ENCODE data around the gene EMX1.

The EMX1 gene

DNA sequence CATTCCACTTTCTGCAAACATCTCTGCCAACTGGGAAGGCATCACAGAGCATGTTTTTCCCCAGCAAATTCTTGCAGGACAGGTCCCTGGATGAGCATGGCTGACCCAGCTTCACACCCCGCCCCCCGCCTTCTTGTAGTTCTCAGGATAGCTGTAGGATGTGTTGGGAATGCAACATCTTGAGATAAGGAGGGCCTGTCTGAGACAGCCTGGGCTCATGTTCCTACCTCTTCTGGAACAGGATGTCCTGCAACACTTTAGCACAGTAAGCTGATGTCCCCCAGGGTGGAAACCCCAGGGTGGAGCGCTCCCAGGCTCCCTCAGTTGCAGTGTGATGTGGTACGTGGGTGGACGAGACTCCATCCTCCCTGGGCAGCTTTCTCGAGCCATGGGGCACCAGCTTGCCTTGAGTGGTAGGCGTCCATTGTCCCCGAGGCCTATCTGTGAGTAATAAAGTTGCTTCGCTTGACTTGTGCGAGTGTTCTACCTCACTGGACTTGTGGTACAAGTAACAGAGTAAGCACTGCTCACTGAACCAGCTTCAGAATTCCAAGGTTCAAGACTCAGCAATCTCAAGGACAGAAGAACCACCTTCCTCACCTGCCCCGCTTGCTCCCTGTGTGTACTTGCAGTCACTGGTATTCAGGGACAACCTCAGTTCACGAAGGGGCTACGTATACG lies 48.6 kb downstream of the EMX1 start:
- no peak overlapping the region for H3K4me3 ChIP-seq (ENCODE audit: low read depth, low read length)
- no peaks in the 10 kb centered on the region for H3K4me1 ChIP-seq (ENCODE audit: control insufficient read depth, insufficient read depth, low read length)
- CTCF ChIA-PET, result interaction anchor here (1.5 kb wide), 1 partner anchor 73 kb away, joined by 6 read pairs; no protein-coding TSS in a partner anchor
- no peaks in the 10 kb centered on the region for H3K9me3 ChIP-seq (ENCODE audit: control insufficient read depth, insufficient read depth, low read depth, low read length)
- no peak overlapping the region for H3K27ac ChIP-seq (ENCODE audit: extremely low read depth, low read depth, low read length)
- POLR2A ChIA-PET, result no interaction called here
- TF ChIP-seq, protein P1, sequence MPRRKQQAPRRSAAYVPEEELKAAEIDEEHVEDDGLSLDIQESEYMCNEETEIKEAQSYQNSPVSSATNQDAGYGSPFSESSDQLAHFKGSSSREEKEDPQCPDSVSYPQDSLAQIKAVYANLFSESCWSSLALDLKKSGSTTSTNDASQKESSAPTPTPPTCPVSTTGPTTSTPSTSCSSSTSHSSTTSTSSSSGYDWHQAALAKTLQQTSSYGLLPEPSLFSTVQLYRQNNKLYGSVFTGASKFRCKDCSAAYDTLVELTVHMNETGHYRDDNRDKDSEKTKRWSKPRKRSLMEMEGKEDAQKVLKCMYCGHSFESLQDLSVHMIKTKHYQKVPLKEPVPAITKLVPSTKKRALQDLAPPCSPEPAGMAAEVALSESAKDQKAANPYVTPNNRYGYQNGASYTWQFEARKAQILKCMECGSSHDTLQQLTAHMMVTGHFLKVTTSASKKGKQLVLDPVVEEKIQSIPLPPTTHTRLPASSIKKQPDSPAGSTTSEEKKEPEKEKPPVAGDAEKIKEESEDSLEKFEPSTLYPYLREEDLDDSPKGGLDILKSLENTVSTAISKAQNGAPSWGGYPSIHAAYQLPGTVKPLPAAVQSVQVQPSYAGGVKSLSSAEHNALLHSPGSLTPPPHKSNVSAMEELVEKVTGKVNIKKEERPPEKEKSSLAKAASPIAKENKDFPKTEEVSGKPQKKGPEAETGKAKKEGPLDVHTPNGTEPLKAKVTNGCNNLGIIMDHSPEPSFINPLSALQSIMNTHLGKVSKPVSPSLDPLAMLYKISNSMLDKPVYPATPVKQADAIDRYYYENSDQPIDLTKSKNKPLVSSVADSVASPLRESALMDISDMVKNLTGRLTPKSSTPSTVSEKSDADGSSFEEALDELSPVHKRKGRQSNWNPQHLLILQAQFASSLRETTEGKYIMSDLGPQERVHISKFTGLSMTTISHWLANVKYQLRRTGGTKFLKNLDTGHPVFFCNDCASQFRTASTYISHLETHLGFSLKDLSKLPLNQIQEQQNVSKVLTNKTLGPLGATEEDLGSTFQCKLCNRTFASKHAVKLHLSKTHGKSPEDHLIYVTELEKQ (tag by site-specific recombination; IDR thresholded peaks at IDR 0.05; ENCODE audit: borderline replicate concordance), result no peak
- TF ChIP-seq ZNF549 (tag by site-specific recombination; IDR thresholded peaks at IDR 0.05) (no peak), ZNF510 (tag by site-specific recombination; IDR thresholded peaks at IDR 0.05; ENCODE audit: insufficient replicate concordance) (no peak), ZNF560 (tag by site-specific recombination; IDR thresholded peaks at IDR 0.05; ENCODE audit: borderline replicate concordance) (no peak), ZNF16 (tag by site-specific recombination; IDR thresholded peaks at IDR 0.05; ENCODE audit: low read depth) (no peak), ZNF837 (tag by site-specific recombination; IDR thresholded peaks at IDR 0.05) (no peak), ZBTB8A (tag by site-specific recombination; IDR thresholded peaks at IDR 0.05) (no peak), TCF7L2 (IDR thresholded peaks at IDR 0.05; ENCODE audit: borderline replicate concordance, low read depth, low read length) (no peak), ZNF404 (tag by site-specific recombination; IDR thresholded peaks at IDR 0.05) (no peak), ZNF585B (tag by site-specific recombination; IDR thresholded peaks at IDR 0.05) (no peak), ZFP37 (tag by site-specific recombination; IDR thresholded peaks at IDR 0.05) (no peak), ZNF548 (tag by site-specific recombination; IDR thresholded peaks at IDR 0.05) (no peak)
- TF ChIP-seq, protein P2, sequence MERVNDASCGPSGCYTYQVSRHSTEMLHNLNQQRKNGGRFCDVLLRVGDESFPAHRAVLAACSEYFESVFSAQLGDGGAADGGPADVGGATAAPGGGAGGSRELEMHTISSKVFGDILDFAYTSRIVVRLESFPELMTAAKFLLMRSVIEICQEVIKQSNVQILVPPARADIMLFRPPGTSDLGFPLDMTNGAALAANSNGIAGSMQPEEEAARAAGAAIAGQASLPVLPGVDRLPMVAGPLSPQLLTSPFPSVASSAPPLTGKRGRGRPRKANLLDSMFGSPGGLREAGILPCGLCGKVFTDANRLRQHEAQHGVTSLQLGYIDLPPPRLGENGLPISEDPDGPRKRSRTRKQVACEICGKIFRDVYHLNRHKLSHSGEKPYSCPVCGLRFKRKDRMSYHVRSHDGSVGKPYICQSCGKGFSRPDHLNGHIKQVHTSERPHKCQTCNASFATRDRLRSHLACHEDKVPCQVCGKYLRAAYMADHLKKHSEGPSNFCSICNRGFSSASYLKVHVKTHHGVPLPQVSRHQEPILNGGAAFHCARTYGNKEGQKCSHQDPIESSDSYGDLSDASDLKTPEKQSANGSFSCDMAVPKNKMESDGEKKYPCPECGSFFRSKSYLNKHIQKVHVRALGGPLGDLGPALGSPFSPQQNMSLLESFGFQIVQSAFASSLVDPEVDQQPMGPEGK (tag by site-specific recombination; IDR thresholded peaks at IDR 0.05), result no peak
- TF ChIP-seq, protein P3, sequence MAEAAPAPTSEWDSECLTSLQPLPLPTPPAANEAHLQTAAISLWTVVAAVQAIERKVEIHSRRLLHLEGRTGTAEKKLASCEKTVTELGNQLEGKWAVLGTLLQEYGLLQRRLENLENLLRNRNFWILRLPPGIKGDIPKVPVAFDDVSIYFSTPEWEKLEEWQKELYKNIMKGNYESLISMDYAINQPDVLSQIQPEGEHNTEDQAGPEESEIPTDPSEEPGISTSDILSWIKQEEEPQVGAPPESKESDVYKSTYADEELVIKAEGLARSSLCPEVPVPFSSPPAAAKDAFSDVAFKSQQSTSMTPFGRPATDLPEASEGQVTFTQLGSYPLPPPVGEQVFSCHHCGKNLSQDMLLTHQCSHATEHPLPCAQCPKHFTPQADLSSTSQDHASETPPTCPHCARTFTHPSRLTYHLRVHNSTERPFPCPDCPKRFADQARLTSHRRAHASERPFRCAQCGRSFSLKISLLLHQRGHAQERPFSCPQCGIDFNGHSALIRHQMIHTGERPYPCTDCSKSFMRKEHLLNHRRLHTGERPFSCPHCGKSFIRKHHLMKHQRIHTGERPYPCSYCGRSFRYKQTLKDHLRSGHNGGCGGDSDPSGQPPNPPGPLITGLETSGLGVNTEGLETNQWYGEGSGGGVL (tag by site-specific recombination; IDR thresholded peaks at IDR 0.05), result no peak
- TF ChIP-seq, protein P4, sequence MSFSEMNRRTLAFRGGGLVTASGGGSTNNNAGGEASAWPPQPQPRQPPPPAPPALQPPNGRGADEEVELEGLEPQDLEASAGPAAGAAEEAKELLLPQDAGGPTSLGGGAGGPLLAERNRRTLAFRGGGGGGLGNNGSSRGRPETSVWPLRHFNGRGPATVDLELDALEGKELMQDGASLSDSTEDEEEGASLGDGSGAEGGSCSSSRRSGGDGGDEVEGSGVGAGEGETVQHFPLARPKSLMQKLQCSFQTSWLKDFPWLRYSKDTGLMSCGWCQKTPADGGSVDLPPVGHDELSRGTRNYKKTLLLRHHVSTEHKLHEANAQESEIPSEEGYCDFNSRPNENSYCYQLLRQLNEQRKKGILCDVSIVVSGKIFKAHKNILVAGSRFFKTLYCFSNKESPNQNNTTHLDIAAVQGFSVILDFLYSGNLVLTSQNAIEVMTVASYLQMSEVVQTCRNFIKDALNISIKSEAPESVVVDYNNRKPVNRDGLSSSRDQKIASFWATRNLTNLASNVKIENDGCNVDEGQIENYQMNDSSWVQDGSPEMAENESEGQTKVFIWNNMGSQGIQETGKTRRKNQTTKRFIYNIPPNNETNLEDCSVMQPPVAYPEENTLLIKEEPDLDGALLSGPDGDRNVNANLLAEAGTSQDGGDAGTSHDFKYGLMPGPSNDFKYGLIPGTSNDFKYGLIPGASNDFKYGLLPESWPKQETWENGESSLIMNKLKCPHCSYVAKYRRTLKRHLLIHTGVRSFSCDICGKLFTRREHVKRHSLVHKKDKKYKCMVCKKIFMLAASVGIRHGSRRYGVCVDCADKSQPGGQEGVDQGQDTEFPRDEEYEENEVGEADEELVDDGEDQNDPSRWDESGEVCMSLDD (tag by site-specific recombination; IDR thresholded peaks at IDR 0.05), result no peak
- TF ChIP-seq, protein P5, sequence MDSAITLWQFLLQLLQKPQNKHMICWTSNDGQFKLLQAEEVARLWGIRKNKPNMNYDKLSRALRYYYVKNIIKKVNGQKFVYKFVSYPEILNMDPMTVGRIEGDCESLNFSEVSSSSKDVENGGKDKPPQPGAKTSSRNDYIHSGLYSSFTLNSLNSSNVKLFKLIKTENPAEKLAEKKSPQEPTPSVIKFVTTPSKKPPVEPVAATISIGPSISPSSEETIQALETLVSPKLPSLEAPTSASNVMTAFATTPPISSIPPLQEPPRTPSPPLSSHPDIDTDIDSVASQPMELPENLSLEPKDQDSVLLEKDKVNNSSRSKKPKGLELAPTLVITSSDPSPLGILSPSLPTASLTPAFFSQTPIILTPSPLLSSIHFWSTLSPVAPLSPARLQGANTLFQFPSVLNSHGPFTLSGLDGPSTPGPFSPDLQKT (IDR thresholded peaks at IDR 0.05; ENCODE audit: borderline replicate concordance, low read depth, low read length), result no peak
- peaks cover 0 to 10% of the 10 kb centered on the region in 2 experiments; a peak in 1 of 3 replicates for H3K36me3 ChIP-seq (ENCODE audit: control insufficient read depth in 2 of 2, insufficient read depth in 1 of 2, low read length in 2 of 2)

Measured in HEK293 (cell line).